HEK293T (cell line): ENCODE results near the gene CDH20.

Experiments
- BHLHE40 ChIP-seq: fragments of 450-650 bp; IDR thresholded peaks from 2 replicates; pipeline ENCODE4 v1.6.1; 2016; ENCODE audit warnings: mild to moderate bottlenecking, moderate library complexity, borderline replicate concordance
- ELF4 ChIP-seq: fragments of 450-650 bp; IDR thresholded peaks from 2 replicates; pipeline ENCODE4 v1.6.1; 2017; ENCODE audit warnings: antibody characterized with exemption
- FOXA1 ChIP-seq: fragments of 450-650 bp; IDR thresholded peaks from 2 replicates; pipeline ENCODE4 v1.6.1; 2016; ENCODE audit warnings: mild to moderate bottlenecking
- FOXM1 ChIP-seq: fragments of 450-650 bp; IDR thresholded peaks from 2 replicates; pipeline ENCODE4 v1.6.1; 2017; ENCODE audit warnings: mild to moderate bottlenecking, borderline replicate concordance
- HDGF ChIP-seq: fragments of 450-650 bp; IDR thresholded peaks from 2 replicates; pipeline ENCODE4 v1.6.1; 2017; ENCODE audit warnings: antibody characterized with exemption, borderline replicate concordance
- L3MBTL2 ChIP-seq: fragments of 450-650 bp; conservative IDR thresholded peaks from 2 replicates; pipeline ENCODE4 v1.6.1; 2016; ENCODE audit warnings: mild to moderate bottlenecking
- LEF1 ChIP-seq: fragments of 450-650 bp; IDR thresholded peaks from 2 replicates; pipeline ENCODE4 v1.6.1; 2017; ENCODE audit warnings: mild to moderate bottlenecking, borderline replicate concordance
- SP1 ChIP-seq: fragments of 450-650 bp; IDR thresholded peaks from 2 replicates; pipeline ENCODE4 v1.6.1; 2017
- SUZ12 ChIP-seq: fragments of 450-650 bp; IDR thresholded peaks from 2 replicates; pipeline ENCODE4 v1.6.1; 2016; ENCODE audit warnings: mild to moderate bottlenecking
- TARDBP ChIP-seq: fragments of 450-650 bp; IDR thresholded peaks from 2 replicates; pipeline ENCODE4 v1.6.1; 2016
- ZNF384 ChIP-seq: fragments of 450-650 bp; IDR thresholded peaks from 2 replicates; pipeline ENCODE4 v1.6.1; 2016
- TF ChIP-seq, protein P1 (sequence below): fragments of 450-650 bp; IDR thresholded peaks from 2 replicates; pipeline ENCODE4 v1.6.1; 2016

DNA sequence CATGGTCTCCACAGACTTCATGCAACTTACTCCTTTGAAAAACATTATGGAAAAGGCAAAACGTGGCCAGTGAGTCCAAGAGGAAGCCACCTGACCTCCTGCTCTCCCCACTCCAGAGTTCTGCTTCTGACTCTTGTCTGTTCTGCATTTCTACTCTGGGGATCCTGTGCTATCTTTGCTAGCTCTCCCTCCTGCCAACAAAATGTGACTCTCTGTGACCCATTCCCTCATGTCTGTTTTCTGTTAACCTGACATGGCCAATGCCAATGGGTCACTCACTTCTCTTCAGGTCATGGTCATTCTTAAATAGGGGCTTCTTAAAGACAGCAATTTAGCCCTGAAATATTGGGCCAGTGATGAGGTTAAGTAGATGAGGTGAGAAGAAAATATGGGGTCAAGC lies 210.3 kb downstream of the CDH20 start:
- no peak for TF ChIP-seq BHLHE40
- TF ChIP-seq ZNF384, result no peak
- TF ChIP-seq FOXA1, result no peak
- no peak for TF ChIP-seq L3MBTL2
- TF ChIP-seq LEF1, result no peak
- TF ChIP-seq SUZ12, result no peak
- TF ChIP-seq ELF4, result no peak
- TF ChIP-seq SP1, result no peak
- TF ChIP-seq TARDBP, result no peak
- no peak for TF ChIP-seq HDGF
- no peak for TF ChIP-seq FOXM1
- TF ChIP-seq, protein P1, sequence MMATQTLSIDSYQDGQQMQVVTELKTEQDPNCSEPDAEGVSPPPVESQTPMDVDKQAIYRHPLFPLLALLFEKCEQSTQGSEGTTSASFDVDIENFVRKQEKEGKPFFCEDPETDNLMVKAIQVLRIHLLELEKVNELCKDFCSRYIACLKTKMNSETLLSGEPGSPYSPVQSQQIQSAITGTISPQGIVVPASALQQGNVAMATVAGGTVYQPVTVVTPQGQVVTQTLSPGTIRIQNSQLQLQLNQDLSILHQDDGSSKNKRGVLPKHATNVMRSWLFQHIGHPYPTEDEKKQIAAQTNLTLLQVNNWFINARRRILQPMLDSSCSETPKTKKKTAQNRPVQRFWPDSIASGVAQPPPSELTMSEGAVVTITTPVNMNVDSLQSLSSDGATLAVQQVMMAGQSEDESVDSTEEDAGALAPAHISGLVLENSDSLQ, result no peak
